Erythroblast (primary cell): ENCODE data around the gene PRMT1.

Experiments used
- GATA1 ChIP-seq: IDR thresholded peaks from 2 replicates; pipeline ENCODE4 v1.6.1; 2011; ENCODE audit warnings: low read depth, mild to moderate bottlenecking, control low read depth, low read length, moderate library complexity
- POLR2A ChIP-seq: IDR thresholded peaks from 2 replicates; pipeline ENCODE4 v1.6.1; 2011; ENCODE audit warnings: mild to moderate bottlenecking, low read length

DNA sequence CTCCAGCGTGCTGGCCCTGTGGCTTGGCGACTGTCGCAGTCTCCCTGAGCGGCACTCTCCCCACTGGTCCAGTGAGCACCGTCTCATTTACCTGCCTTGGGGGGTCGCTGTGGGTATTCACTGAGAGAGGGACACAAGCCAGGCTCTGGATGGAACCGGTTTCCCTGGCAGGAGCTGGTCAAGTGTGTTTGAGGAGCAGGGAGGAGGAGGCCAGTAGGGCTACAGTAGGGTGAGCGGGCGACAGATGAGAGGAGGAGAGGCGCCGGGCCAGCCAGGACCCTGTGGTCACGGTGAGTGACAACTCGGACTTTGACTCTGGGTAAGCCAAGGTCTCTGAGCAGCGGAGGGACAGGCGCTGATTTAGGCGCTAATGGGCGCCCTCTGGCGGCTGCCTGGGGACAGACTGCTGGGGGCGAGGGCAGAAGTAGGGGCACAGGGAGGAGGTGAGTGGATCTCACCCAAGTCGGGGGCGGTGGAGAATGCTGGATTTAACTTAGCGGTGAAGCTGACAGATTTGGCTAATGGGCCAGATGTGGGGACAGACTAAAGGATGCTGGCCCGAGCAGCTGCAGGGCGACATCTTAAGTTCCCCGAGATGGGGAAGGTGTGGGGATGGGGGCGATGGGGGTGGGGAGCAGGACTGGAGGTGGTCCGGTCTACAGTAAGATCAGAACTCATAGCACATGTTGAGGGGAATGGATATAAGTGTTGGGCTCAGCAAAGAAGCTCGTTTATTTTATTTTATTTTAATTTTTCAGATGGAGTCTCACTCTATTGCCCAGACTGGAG, 4.7 kb upstream of the PRMT1 start:
- no peak for TF ChIP-seq POLR2A
- TF ChIP-seq GATA1 = no peak
